ENCODE data around the gene MRPL46. TPM values are rescaled to one million over a fixed set of nuclear protein-coding genes. Genes with fewer than 3 reads are reported as not detected.

The MRPL46 gene
- total RNA-seq, 3 donors from 2014 or later (not counting 1 experiment from before 2014, with no cell fraction given), result 9.8 to 11.0 (median 10.2) TPM

DNA sequence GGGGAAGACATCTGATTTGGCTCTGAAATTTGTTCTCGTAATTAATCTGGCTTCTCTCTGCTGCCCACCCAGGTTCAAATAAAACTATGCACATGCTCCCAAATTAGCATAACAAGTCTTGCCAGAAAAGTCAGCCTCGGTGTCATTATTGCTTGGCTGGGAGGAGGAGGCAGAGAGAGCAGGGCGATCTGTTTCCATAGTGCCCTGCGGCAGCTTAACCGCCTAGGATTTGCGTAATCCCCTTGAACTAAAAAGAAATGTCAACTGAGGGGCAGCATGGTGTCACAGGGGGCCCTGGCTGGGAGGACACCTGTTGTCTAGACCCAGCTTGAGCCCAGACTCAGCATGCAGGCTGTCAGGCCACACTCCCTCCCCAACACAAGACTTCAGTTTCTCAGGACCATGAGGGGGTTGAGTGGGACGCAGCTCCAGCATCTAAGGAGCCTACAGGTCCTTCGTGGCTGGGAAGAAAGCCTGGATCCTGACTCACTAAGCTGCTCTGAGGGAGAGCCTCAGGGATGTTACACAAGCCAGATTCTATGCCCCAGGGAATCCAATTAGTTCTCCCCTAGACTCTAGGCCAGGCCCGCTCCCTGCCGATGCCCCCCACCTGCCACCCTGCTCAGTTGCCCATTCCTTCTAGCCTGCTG, 17.6 kb upstream of the MRPL46 start:
- Mint-ChIP-seq H3K9me3 (no peaks in the 10 kb centered on the region), H3K27me3 (ENCODE audit: low read depth in 2 of 2) (no peaks in the 10 kb centered on the region), H3K4me3 (no peak overlapping the region), H3K27ac (no peak overlapping the region), H3K4me1 (peaks cover 4 to 7% of the 10 kb centered on the region in 2 donors), H3K36me3 (no peaks in the 10 kb centered on the region)
- no peaks in the 10 kb centered on the region for H3K36me3 ChIP-seq (ENCODE audit: control insufficient read depth, insufficient read depth, low read length)
- no peak overlapping the region for H3K4me3 ChIP-seq (ENCODE audit: low read length)
- no peaks in the 10 kb centered on the region for H3K4me1 ChIP-seq (ENCODE audit: control insufficient read depth, insufficient read depth, low read length)
- no peak overlapping the region for H3K27ac ChIP-seq (ENCODE audit: low read length)
- WGBS (ENCODE audit: insufficient coverage), result 86% methylated on average over 10 of the region's 10 CpGs
- no peak for TF ChIP-seq CTCF (IDR thresholded peaks at IDR 0.05)
- DNase-seq, result no peak
- no peak for ATAC-seq
- intact Hi-C loops (cut with micrococcal nuclease), result no loop called here
- H3K9me3 ChIP-seq (ENCODE audit: control insufficient read depth, insufficient read depth, low read length), result no peaks in the 10 kb centered on the region
- H3K27me3 ChIP-seq (ENCODE audit: control insufficient read depth, insufficient read depth, low read length), result no peaks in the 10 kb centered on the region

GRCh38 chr15:88482263-88482662, 15.1 kb upstream of the MRPL46 start:
- ATAC-seq (no peak), DNase-seq (no peak)
- intact Hi-C loops (cut with micrococcal nuclease), result no loop called here
- H3K4me3 Mint-ChIP-seq, result no peak overlapping the region
- Histone ChIP-seq H3K4me1 (ENCODE audit: control insufficient read depth, insufficient read depth, low read length) (no peaks in the 10 kb centered on the region), H3K27ac (ENCODE audit: low read length) (no peak overlapping the region), H3K36me3 (ENCODE audit: control insufficient read depth, insufficient read depth, low read length) (peaks cover 12% of the 10 kb centered on the region), H3K4me3 (ENCODE audit: low read length) (no peak overlapping the region), H3K27me3 (ENCODE audit: control insufficient read depth, insufficient read depth, low read length) (no peaks in the 10 kb centered on the region), H3K9me3 (ENCODE audit: control insufficient read depth, insufficient read depth, low read length) (no peaks in the 10 kb centered on the region)
- H3K27ac Mint-ChIP-seq, result no peak overlapping the region
- H3K4me1 Mint-ChIP-seq, result peaks cover 3% of the 10 kb centered on the region in 2 donors
- no peak for TF ChIP-seq CTCF (IDR thresholded peaks at IDR 0.05)
- no peaks in the 10 kb centered on the region for H3K27me3 Mint-ChIP-seq (ENCODE audit: low read depth in 2 of 2)
- H3K9me3 Mint-ChIP-seq, result no peaks in the 10 kb centered on the region
- no peaks in the 10 kb centered on the region for H3K36me3 Mint-ChIP-seq
- 25% methylated on average over 1 of the region's 1 CpG for WGBS (ENCODE audit: insufficient coverage)

- WGBS (ENCODE audit: insufficient coverage), result 94% methylated on average over 8 of the region's 8 CpGs
- Histone ChIP-seq H3K9me3 (ENCODE audit: control insufficient read depth, insufficient read depth, low read length) (no peaks in the 10 kb centered on the region), H3K4me1 (ENCODE audit: control insufficient read depth, insufficient read depth, low read length) (no peaks in the 10 kb centered on the region), H3K36me3 (ENCODE audit: control insufficient read depth, insufficient read depth, low read length) (peaks cover 17% of the 10 kb centered on the region), H3K4me3 (ENCODE audit: low read length) (no peak overlapping the region), H3K27ac (ENCODE audit: low read length) (no peak overlapping the region), H3K27me3 (ENCODE audit: control insufficient read depth, insufficient read depth, low read length) (no peaks in the 10 kb centered on the region)
- ATAC-seq (no peak), DNase-seq (no peak)
- TF ChIP-seq CTCF (IDR thresholded peaks at IDR 0.05), result no peak
- no peak overlapping the region for H3K27ac Mint-ChIP-seq
- no peak overlapping the region for H3K4me3 Mint-ChIP-seq
- no peaks in the 10 kb centered on the region for H3K36me3 Mint-ChIP-seq
- no peaks in the 10 kb centered on the region for H3K9me3 Mint-ChIP-seq
- intact Hi-C loops (cut with micrococcal nuclease), result no loop called here
- peaks cover 0 to 3% of the 10 kb centered on the region in 2 donors for H3K4me1 Mint-ChIP-seq
- H3K27me3 Mint-ChIP-seq (ENCODE audit: low read depth in 2 of 2), result no peaks in the 10 kb centered on the region
Measured at GRCh38 chr15:88480981-88481380, 13.8 kb upstream of the MRPL46 start.

- Histone ChIP-seq H3K4me3 (ENCODE audit: low read length) (no peak overlapping the region), H3K9me3 (ENCODE audit: control insufficient read depth, insufficient read depth, low read length) (no peaks in the 10 kb centered on the region), H3K4me1 (ENCODE audit: control insufficient read depth, insufficient read depth, low read length) (no peaks in the 10 kb centered on the region), H3K27ac (ENCODE audit: low read length) (no peak overlapping the region), H3K27me3 (ENCODE audit: control insufficient read depth, insufficient read depth, low read length) (no peaks in the 10 kb centered on the region), H3K36me3 (ENCODE audit: control insufficient read depth, insufficient read depth, low read length) (peaks cover 26% of the 10 kb centered on the region)
- Mint-ChIP-seq H3K4me1 (peaks cover 0 to 3% of the 10 kb centered on the region in 2 donors), H3K4me3 (no peak overlapping the region), H3K9me3 (no peaks in the 10 kb centered on the region), H3K27ac (no peak overlapping the region), H3K36me3 (no peaks in the 10 kb centered on the region), H3K27me3 (ENCODE audit: low read depth in 2 of 2) (no peaks in the 10 kb centered on the region)
- intact Hi-C loops (cut with micrococcal nuclease), result no loop called here
- TF ChIP-seq CTCF (IDR thresholded peaks at IDR 0.05), result no peak
- 93% methylated on average over 3 of the region's 3 CpGs for WGBS (ENCODE audit: insufficient coverage)
- ATAC-seq (no peak), DNase-seq (no peak)
Measured at GRCh38 chr15:88479169-88479568, 12.0 kb upstream of the MRPL46 start.
